K562 (cell line): Measurements from ENCODE around the gene HOXC12. TPM values are rescaled to one million over a fixed set of nuclear protein-coding genes. Genes with fewer than 3 reads are reported as not detected.

Source experiments
- CBFA2T3 ChIP-seq: fragments of 450-650 bp; IDR thresholded peaks from 2 replicates; pipeline ENCODE4 v1.6.1; 2017
- ELK3 ChIP-seq: fragments of 450-650 bp; formaldehyde crosslinking; IDR thresholded peaks from 2 replicates; pipeline ENCODE4 v1.4.0; 2020; ENCODE audit warnings: mild to moderate bottlenecking
- MEF2A ChIP-seq: IDR thresholded peaks from 2 replicates; pipeline ENCODE4 v1.6.1; 2011; ENCODE audit warnings: low read depth, mild to moderate bottlenecking, low read length, moderate library complexity; ENCODE audit not compliant: control insufficient read depth
- MNT ChIP-seq, 2 experiments: fragments of 450-650 bp; conservative IDR thresholded peaks; 2 replicates each; pipeline ENCODE4 v1.6.1; 2017; ENCODE audit warnings: mild to moderate bottlenecking in 2 of 2, moderate library complexity in 2 of 2
- MYBL2 ChIP-seq, 2 experiments: fragments of 450-650 bp in 1 of 2; sonication (generic) in 1 of 2; formaldehyde crosslinking in 1 of 2; IDR thresholded peaks; 2 replicates each; pipeline versions ENCODE4 v1.6.1 to v1.8.1; 2017 to 2022; ENCODE audit warnings: borderline replicate concordance in 1 of 2, inconsistent platforms in 1 of 2, low read depth in 1 of 2, mild to moderate bottlenecking in 1 of 2, missing genetic modification reagents in 1 of 2, moderate library complexity in 1 of 2
- NFATC3 ChIP-seq: fragments of 450-650 bp; IDR thresholded peaks from 2 replicates; pipeline ENCODE4 v1.6.1; 2017; ENCODE audit warnings: mild to moderate bottlenecking
- PKNOX1 ChIP-seq: fragments of 450-650 bp; IDR thresholded peaks from 2 replicates; pipeline ENCODE4 v1.6.1; 2016
- POLR3G ChIP-seq: IDR thresholded peaks from 2 replicates; pipeline ENCODE4 v1.6.1; 2011; ENCODE audit not compliant: insufficient read length, insufficient replicate concordance; ENCODE audit errors: extremely low read depth
- REST ChIP-seq, 2 experiments: fragments of 450-650 bp; formaldehyde crosslinking in 1 of 2; IDR thresholded peaks; 2 replicates each; pipeline versions ENCODE4 v1.4.0 to v1.6.1; 2014 to 2020; ENCODE audit warnings: mild to moderate bottlenecking in 2 of 2, borderline replicate concordance in 1 of 2, low read depth in 1 of 2
- TEAD2 ChIP-seq: fragments of 450-650 bp; IDR thresholded peaks from 2 replicates; pipeline ENCODE4 v1.6.1; 2016; ENCODE audit warnings: missing genetic modification characterization, control low read depth, missing compliant biosample characterization
- TRIM24 ChIP-seq, 2 experiments: fragments of 450-650 bp; IDR thresholded peaks; 2 replicates each; pipeline ENCODE4 v1.6.1; 2016
- XRCC3 ChIP-seq: fragments of 450-650 bp; IDR thresholded peaks from 2 replicates; pipeline ENCODE4 v1.6.1; 2017; ENCODE audit warnings: mild to moderate bottlenecking, moderate library complexity
- ZC3H8 ChIP-seq: fragments of 450-650 bp; IDR thresholded peaks from 2 replicates; pipeline ENCODE4 v1.6.1; 2017
- ZEB2 ChIP-seq: fragments of 450-650 bp; IDR thresholded peaks from 2 replicates; pipeline ENCODE4 v1.6.1; 2016
- ZNF263 ChIP-seq: sonication (generic); formaldehyde crosslinking; IDR thresholded peaks from 2 replicates; pipeline ENCODE4 v1.8.0; 2022; ENCODE audit warnings: mild to moderate bottlenecking, missing genetic modification reagents, borderline replicate concordance
- polyA plus RNA-seq, 8 experiments: library from polyadenylated mRNA; depleted of rRNA in 4 of 8; stranded (reverse) in 5 of 8; unstranded in 3 of 8; fragments of >200 nt; fragmentation: Nextera tagmentation in 2 of 8; fragmentation: Illumina TruSeq in 1 of 8; extraction: Ambion mirVana in 2 of 8; extraction: Trizol in 1 of 8; gene quantifications; 2 replicates each; pipeline versions ENCODE4 v1.2.1 to v1.2.3, GENCODE V29; 2011 to 2014; ENCODE audit warnings: inconsistent platforms in 1 of 8, missing spikeins in 1 of 8
- total RNA-seq, 7 experiments: library from RNA; depleted of rRNA in 6 of 7; stranded (reverse); fragments of >200 nt in 6 of 7; fragmentation: Illumina TruSeq in 2 of 7; extraction: Trizol in 2 of 7; gene quantifications; 2 replicates each; pipeline versions ENCODE4 v1.2.1 to v1.2.3, GENCODE V29; 2011 to 2021; ENCODE audit warnings: low replicate concordance in 1 of 7

The HOXC12 gene
- total and polyA plus RNA-seq, 9 of the 15 experiments (the other 6 are each of a cell fraction or from before 2014, with no cell fraction given): 0.04 to 0.36 (median 0.11) TPM; not detected in 1

GRCh38 chr12:53999559-54000115, 44.9 kb downstream of the HOXC12 start (continued):
- TF ChIP-seq MNT (conservative IDR thresholded peaks at IDR 0.05): peak; percentile 84 to 85
- TF ChIP-seq CBFA2T3: no peak
- no peak for TF ChIP-seq POLR3G
- TF ChIP-seq ZC3H8: no peak
- no peak for TF ChIP-seq TEAD2 (tag)
- no peak for TF ChIP-seq ZEB2
- peak; percentile 62 for TF ChIP-seq REST (IDR thresholded peaks at IDR 0.05; ENCODE audit: borderline replicate concordance)
- no peak for TF ChIP-seq REST (CRISPR knock-in tag; IDR thresholded peaks at IDR 0.05; ENCODE audit: low read depth)
- no peak for TF ChIP-seq ZNF263 (CRISPR knock-in tag)
- TF ChIP-seq XRCC3: no peak
- no peak for TF ChIP-seq NFATC3
- TF ChIP-seq TRIM24 (IDR thresholded peaks at IDR 0.05): no peak
- TF ChIP-seq MYBL2 (IDR thresholded peaks at IDR 0.05; ENCODE audit: low read depth): no peak
- no peak for TF ChIP-seq MYBL2 (CRISPR knock-in tag; IDR thresholded peaks at IDR 0.05; ENCODE audit: borderline replicate concordance)
- no peak for TF ChIP-seq ELK3 (CRISPR knock-in tag)
- peak; percentile 91 for TF ChIP-seq PKNOX1
- no peak for TF ChIP-seq MEF2A
